ENCODE results near the gene MYL9. TPM values are rescaled to one million over a fixed set of nuclear protein-coding genes. Genes with fewer than 3 reads are reported as not detected.

MYL9 gene
- 111 and 160 TPM in 2 replicates for total RNA-seq

DNA sequence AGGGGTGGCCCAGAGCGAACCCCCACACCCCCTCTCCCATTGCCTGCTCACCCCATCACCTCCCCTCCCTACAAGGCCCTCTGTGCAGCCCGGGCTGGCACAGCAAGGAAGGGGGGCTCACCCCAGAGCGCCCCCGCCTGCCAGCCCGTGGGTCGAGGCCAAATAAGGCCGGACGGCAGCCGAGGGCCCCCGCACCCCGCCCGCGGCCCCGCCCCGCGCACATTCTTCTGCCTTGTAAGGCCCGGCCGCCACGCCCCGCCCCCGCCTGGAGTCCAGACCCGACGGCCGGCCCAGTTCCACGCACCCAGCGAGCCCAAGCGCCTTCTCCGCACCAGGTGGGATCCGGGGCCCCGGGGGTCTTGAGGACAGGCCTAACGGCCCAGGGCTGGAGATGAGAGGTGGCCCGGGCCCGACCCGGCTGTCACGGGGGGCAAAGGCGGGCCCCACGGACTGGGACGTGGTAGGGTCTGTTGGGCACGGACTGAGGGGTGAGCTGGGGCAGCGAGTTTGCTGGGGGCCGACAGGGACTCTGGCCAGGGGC is at the start of gene MYL9:
Gene MYL9, plus strand, starts transcription at position 293 of the 541 bp plus-strand sequence. CDS start 3,366 bp downstream, outside the sequence.

GRCh38 chr20:36573103-36573797 is 31.9 kb downstream of the MYL9 start, which contains the start of gene TGIF2:
Gene TGIF2 (plus strand): TSS chr20:36573597. CDS start chr20:36578775, 5,178 bp downstream.

Small RNAs within 50 kb of the gene (small RNA-seq; reads per million reads assigned to genes)
- not detected for gene RF00017

Other genes with a start within 250 kb of the MYL9 start
- gene DLGAP4, start 235.2 kb upstream of the MYL9 start, total RNA-seq = 18.3 and 27.6 TPM in 2 replicates
- gene TGIF2, start 32.1 kb downstream of the MYL9 start, total RNA-seq = 2.7 and 5.0 TPM in 2 replicates
- gene RAB5IF, start 64.3 kb downstream of the MYL9 start, total RNA-seq = 38.5 and 43.1 TPM in 2 replicates
- gene SLA2, start 104.7 kb downstream of the MYL9 start, total RNA-seq = under 0.01 TPM in 1 of 2 replicates, not detected in the other
- gene NDRG3, start 204.6 kb downstream of the MYL9 start, total RNA-seq = 29.9 and 35.7 TPM in 2 replicates
- gene DSN1, start 232.2 kb downstream of the MYL9 start, total RNA-seq = 5.8 and 7.0 TPM in 2 replicates